Common myeloid progenitor, CD34-positive (primary cell): ENCODE data around the gene SERGEF.
A peak's percentile ranks its signal among the peaks of the same experiment; 100 is the strongest.
"Not testable (repeated sequence)": the region's sequence is repeated elsewhere in the genome, so short reads cannot be mapped to it uniquely, and the experiment has no call there.

Experiments
- CTCF ChIA-PET: fragments of 350-600 bp; sonication (Branson Sonifier 250); formaldehyde crosslinking; loops from one replicate; lab custom pipeline; 2021; ENCODE audit warnings: antibody characterized with exemption; lab: Charles Lee
- POLR2A ChIA-PET: fragments of 350-600 bp; sonication (Branson Sonifier 250); formaldehyde crosslinking; loops from one replicate; lab custom pipeline; 2021; ENCODE audit warnings: antibody characterized with exemption; lab: Charles Lee
- DNase-seq, 3 donors: peaks; one replicate each; pipeline versions ENCODE4 v3.0.0 to v3.0.0-alpha.2; 2013
- H3K27ac ChIP-seq, 2 experiments: 1 replicate in 1 of 2; 2 replicates in 1 of 2; pipeline ENCODE4 v1.7.0; 2013; ENCODE audit warnings: inconsistent platforms in 2 of 2, low read length in 2 of 2, mild to moderate bottlenecking in 2 of 2, low read depth in 1 of 2, moderate library complexity in 1 of 2; ENCODE audit not compliant: severe bottlenecking in 2 of 2, insufficient read depth in 1 of 2, poor library complexity in 1 of 2
- H3K27me3 ChIP-seq, 5 experiments: replicated peaks in 2 of 5; 1 replicate in 3 of 5; 2 replicates in 2 of 5; pipeline versions ENCODE4 v1.6.1 to v1.7.0; 2013; ENCODE audit warnings: low read length in 4 of 5, mild to moderate bottlenecking in 2 of 5, moderate library complexity in 2 of 5, inconsistent platforms in 1 of 5; ENCODE audit not compliant: insufficient read depth in 5 of 5, control insufficient read depth in 4 of 5
- H3K36me3 ChIP-seq, 4 experiments: 1 replicate in 2 of 4; 2 replicates in 2 of 4; pipeline versions ENCODE4 v1.6.1 to v1.7.0; 2013; ENCODE audit warnings: low read length in 3 of 4, control low read depth in 1 of 4, mild to moderate bottlenecking in 1 of 4; ENCODE audit not compliant: control insufficient read depth in 4 of 4, insufficient read depth in 4 of 4
- H3K4me1 ChIP-seq, 4 experiments: 1 replicate in 3 of 4; 2 replicates in 1 of 4; pipeline versions ENCODE4 v1.6.1 to v1.7.1; 2013; ENCODE audit warnings: low read length in 3 of 4, mild to moderate bottlenecking in 3 of 4, control low read depth in 1 of 4, inconsistent platforms in 1 of 4, moderate library complexity in 1 of 4; ENCODE audit not compliant: control insufficient read depth in 4 of 4, insufficient read depth in 4 of 4; ENCODE audit errors: control extremely low read depth in 1 of 4
- H3K4me3 ChIP-seq, 7 experiments: 1 replicate in 4 of 7; 2 replicates in 3 of 7; pipeline versions ENCODE4 v1.5.1 to v1.7.0; 2013; ENCODE audit warnings: mild to moderate bottlenecking in 7 of 7, low read length in 6 of 7, moderate library complexity in 6 of 7, inconsistent platforms in 2 of 7, low read depth in 2 of 7, control low read depth in 1 of 7; ENCODE audit not compliant: insufficient read depth in 4 of 7, control insufficient read depth in 1 of 7; ENCODE audit errors: extremely low read depth in 1 of 7
- H3K9me3 ChIP-seq, 5 experiments: 1 replicate in 4 of 5; 2 replicates in 1 of 5; pipeline versions ENCODE4 v1.6.1 to v1.7.1; 2013; ENCODE audit warnings: low read length in 4 of 5, mild to moderate bottlenecking in 2 of 5, inconsistent platforms in 1 of 5, low read depth in 1 of 5, moderate library complexity in 1 of 5; ENCODE audit not compliant: control insufficient read depth in 4 of 5, insufficient read depth in 2 of 5; ENCODE audit errors: control extremely low read depth in 1 of 5
- WGBS: methylation state at CpG from one replicate; pipeline ENCODE4 v1.1.5; 2013; ENCODE audit not compliant: insufficient coverage; 5-methylcytosine and 5-hydroxymethylcytosine counted together

SERGEF gene

GRCh38 chr11:18000760-18001159 lies 12.1 kb downstream of the SERGEF start:
- H3K36me3 ChIP-seq, result peaks cover 20 to 56% (median 39%) of the 10 kb centered on the region in 4 experiments
- POLR2A ChIA-PET, result no interaction called here
- no peaks in the 10 kb centered on the region for H3K27me3 ChIP-seq
- H3K9me3 ChIP-seq, result no peaks in the 10 kb centered on the region
- no peaks in the 10 kb centered on the region for H3K4me1 ChIP-seq
- no peak for DNase-seq
- CTCF ChIA-PET, result interaction anchor here (1.0 kb wide), 1 partner anchor 17 kb away, joined by 4 read pairs; no protein-coding TSS in a partner anchor
- no peak overlapping the region for H3K27ac ChIP-seq
- WGBS, result 100% methylated on average over 1 of the region's 1 CpG
- no peak overlapping the region for H3K4me3 ChIP-seq

- H3K27me3 ChIP-seq, H3K4me3 ChIP-seq, H3K4me1 ChIP-seq, H3K27ac ChIP-seq, POLR2A ChIA-PET, H3K9me3 ChIP-seq, DNase-seq: not testable (repeated sequence)
- CTCF ChIA-PET, result interaction anchor here (1.0 kb wide), 1 partner anchor 16 kb away, joined by 4 read pairs; no protein-coding TSS in a partner anchor
- WGBS, result 97% methylated on average over 3 of the region's 4 CpGs
- H3K36me3 ChIP-seq, result peaks cover 18 to 57% (median 37%) of the 10 kb centered on the region in 4 experiments
Observed at GRCh38 chr11:18000128-18000527, 12.7 kb downstream of the SERGEF start.

- no peaks in the 10 kb centered on the region for H3K4me1 ChIP-seq
- H3K27me3 ChIP-seq, result no peaks in the 10 kb centered on the region
- no peaks in the 10 kb centered on the region for H3K9me3 ChIP-seq
- no peak overlapping the region for H3K4me3 ChIP-seq
- peaks cover 0 to 31% (median 30%) of the 10 kb centered on the region in 4 experiments for H3K36me3 ChIP-seq
- 100% methylated on average over 2 of the region's 2 CpGs for WGBS
- no peak overlapping the region for H3K27ac ChIP-seq
- DNase-seq, result no peak
- ChIA-PET POLR2A (no interaction called here), CTCF (interaction anchor here (1.1 to 2.1 kb wide), 7 partner anchors 10 to 262 kb away, joined by 3 to 7 read pairs (median 4); partner anchors contain the start of gene SAAL1)
Observed at GRCh38 chr11:17992916-17993315, 19.9 kb downstream of the SERGEF start.

- peak; percentile 55 to 76 (median 70) for DNase-seq
- no peaks in the 10 kb centered on the region for H3K4me1 ChIP-seq
- ChIA-PET POLR2A (no interaction called here), CTCF (interaction anchor here (0.9 to 7.7 kb wide), 13 partner anchors 9 to 261 kb away, joined by 3 to 47 read pairs (median 4); partner anchors contain the start of gene SAAL1)
- no peak overlapping the region for H3K27ac ChIP-seq
- H3K4me3 ChIP-seq, result no peak overlapping the region
- H3K9me3 ChIP-seq, result no peaks in the 10 kb centered on the region
- peaks cover under 1 to 40% (median 32%) of the 10 kb centered on the region in 4 experiments for H3K36me3 ChIP-seq
- H3K27me3 ChIP-seq, result no peaks in the 10 kb centered on the region
- WGBS, result 63% methylated on average over 2 of the region's 4 CpGs
Observed at GRCh38 chr11:17991783-17992433, 20.9 kb downstream of the SERGEF start.

- POLR2A ChIA-PET, result no interaction called here
- H3K27ac ChIP-seq, result no peak overlapping the region
- no peak overlapping the region for H3K4me3 ChIP-seq
- no peaks in the 10 kb centered on the region for H3K9me3 ChIP-seq
- H3K4me1 ChIP-seq, result no peaks in the 10 kb centered on the region
- CTCF ChIA-PET, result interaction anchor here (1.0 to 7.7 kb wide), 3 partner anchors 8 to 20 kb away, joined by 3 to 47 read pairs (median 5); no protein-coding TSS in a partner anchor
- no CpG with 5 or more reads among the region's 1 CpG for WGBS
- peaks cover 4 to 43% (median 33%) of the 10 kb centered on the region in 4 experiments for H3K36me3 ChIP-seq
- no peaks in the 10 kb centered on the region for H3K27me3 ChIP-seq
- DNase-seq, result no peak
Observed at GRCh38 chr11:17989306-17989705, 23.5 kb downstream of the SERGEF start.

GRCh38 chr11:17988465-17988864 lies 24.4 kb downstream of the SERGEF start:
- Histone ChIP-seq H3K27me3 (no peaks in the 10 kb centered on the region), H3K4me1 (no peaks in the 10 kb centered on the region), H3K9me3 (no peaks in the 10 kb centered on the region), H3K4me3 (no peak overlapping the region), H3K36me3 (peaks cover 4 to 44% (median 32%) of the 10 kb centered on the region in 4 experiments), H3K27ac (no peak overlapping the region)
- no peak for DNase-seq
- ChIA-PET CTCF (interaction anchor here (0.6 to 7.7 kb wide), 4 partner anchors 8 to 21 kb away, joined by 3 to 47 read pairs (median 4); no protein-coding TSS in a partner anchor), POLR2A (interaction anchor here (0.7 kb wide), 1 partner anchor 476 kb away, joined by 3 read pairs; no protein-coding TSS in a partner anchor)
- WGBS, result no CpG with 5 or more reads among the region's 1 CpG

GRCh38 chr11:17987826-17988225 lies 25.0 kb downstream of the SERGEF start:
- H3K36me3 ChIP-seq, result peaks cover 4 to 44% (median 30%) of the 10 kb centered on the region in 4 experiments
- ChIA-PET CTCF (interaction anchor here (7.7 kb wide), 1 partner anchor 10 kb away, joined by 47 read pairs; no protein-coding TSS in a partner anchor), POLR2A (interaction anchor here (0.7 kb wide), 1 partner anchor 476 kb away, joined by 3 read pairs; no protein-coding TSS in a partner anchor)
- no CpG with 5 or more reads among the region's 1 CpG for WGBS
- no peak overlapping the region for H3K27ac ChIP-seq
- H3K4me3 ChIP-seq, result no peak overlapping the region
- DNase-seq, result no peak
- no peaks in the 10 kb centered on the region for H3K9me3 ChIP-seq
- H3K4me1 ChIP-seq, result no peaks in the 10 kb centered on the region
- H3K27me3 ChIP-seq, result no peaks in the 10 kb centered on the region
